Spleen (tissue), 11 donors: ENCODE measurements around the gene DST. TPM values are rescaled to one million over a fixed set of nuclear protein-coding genes. Genes with fewer than 3 reads are reported as not detected.

Source experiments
- DNase-seq: peaks from one replicate; pipeline ENCODE4 v3.0.0-alpha.2; 2020
- H3K27ac ChIP-seq, 8 donors: fragments of 200-600 bp; sonication (generic) in 7 of 8; 1 replicate in 4 of 8; 2 replicates in 4 of 8; pipeline versions ENCODE4 v1.5.0 to v1.8.0; 2016 to 2021; ENCODE audit warnings: inconsistent platforms in 4 of 8, mild to moderate bottlenecking in 4 of 8, moderate library complexity in 1 of 8
- H3K27me3 ChIP-seq, 7 donors: fragments of 200-600 bp; sonication (generic) in 6 of 7; replicated peaks in 1 of 7; 1 replicate in 4 of 7; 2 replicates in 3 of 7; pipeline versions ENCODE4 v1.5.0 to v1.8.0; 2016 to 2021; ENCODE audit warnings: inconsistent platforms in 3 of 7, mild to moderate bottlenecking in 1 of 7
- H3K36me3 ChIP-seq, 6 donors: fragments of 200-600 bp; sonication (generic) in 5 of 6; 1 replicate in 4 of 6; 2 replicates in 2 of 6; pipeline versions ENCODE4 v1.5.0 to v1.8.0; 2016 to 2021; ENCODE audit warnings: inconsistent platforms in 2 of 6
- H3K4me1 ChIP-seq, 6 donors: fragments of 200-600 bp; sonication (generic) in 5 of 6; 1 replicate in 3 of 6; 2 replicates in 3 of 6; pipeline versions ENCODE4 v1.5.0 to v1.8.0; 2016 to 2021; ENCODE audit warnings: inconsistent platforms in 3 of 6
- H3K4me3 ChIP-seq, 8 donors: fragments of 200-600 bp; sonication (generic) in 7 of 8; 1 replicate in 4 of 8; 2 replicates in 4 of 8; pipeline versions ENCODE4 v1.5.0 to v1.8.0; 2016 to 2021; ENCODE audit warnings: inconsistent platforms in 4 of 8, mild to moderate bottlenecking in 4 of 8, moderate library complexity in 2 of 8
- H3K9me3 ChIP-seq, 8 donors: fragments of 200-600 bp; sonication (generic) in 7 of 8; 1 replicate in 4 of 8; 2 replicates in 4 of 8; pipeline versions ENCODE4 v1.5.0 to v1.8.0; 2016 to 2021; ENCODE audit warnings: inconsistent platforms in 4 of 8
- POLR2A ChIP-seq, 3 donors: fragments of 450-650 bp; IDR thresholded peaks; one replicate each; pipeline ENCODE4 v1.5.1; 2017; ENCODE audit warnings: antibody characterized with exemption in 3 of 3, mild to moderate bottlenecking in 1 of 3
- POLR2AphosphoS5 ChIP-seq, 3 donors: sonication (generic); formaldehyde crosslinking; IDR thresholded peaks; one replicate each; pipeline ENCODE4 v1.5.1; 2017; ENCODE audit warnings: antibody characterized with exemption in 3 of 3
- WGBS, 5 donors: extraction: QIAGEN DNeasy Blood & Tissue Kit in 3 of 5; methylation state at CpG; one replicate each; pipeline versions ENCODE4 v1.1.5 to v1.1.7; 2013 to 2018; 5-methylcytosine and 5-hydroxymethylcytosine counted together
- intact Hi-C: fragments of 100-400 bp; cut with DNase I; formaldehyde crosslinking; loops from one replicate; pipeline ENCODE4 v1.15.0; 2023; ENCODE audit warnings: low total_unique reads
- polyA plus RNA-seq, 3 donors: library from polyadenylated mRNA; stranded (reverse); fragments of 200-250 nt; gene quantifications; one replicate each; pipeline ENCODE4 v1.2.1, GENCODE V29; 2013
- total RNA-seq, 7 donors: library from RNA; depleted of rRNA in 3 of 7; stranded (reverse); fragments of >200 nt in 3 of 7; fragmentation: NEBNext Ultra II Directional in 4 of 7; extraction: Animal tissue kit (Norgen Biotek cat#: 25700) in 4 of 7; gene quantifications; one replicate each; pipeline versions ENCODE4 v1.1.0 to v1.2.1, GENCODE V29; 2016 to 2021
- TF ChIP-seq, protein P1 (sequence below), 11 experiments: fragments of 200-600 bp in 7 of 11; fragments of 450-650 bp in 4 of 11; sonication (generic) in 4 of 11; IDR thresholded peaks in 8 of 11; conservative IDR thresholded peaks in 3 of 11; 1 replicate in 7 of 11; 2 replicates in 4 of 11; pipeline versions ENCODE4 v1.4.0 to v1.8.0; 2016 to 2021; ENCODE audit warnings: antibody characterized with exemption in 11 of 11, inconsistent platforms in 4 of 11, mild to moderate bottlenecking in 1 of 11
- donor health status: healthy with polysubstance abuse.
- donor health status: DM: no; HTN: no; CAD: no; lungs with moderate emphysema.
- donor health status: DM: no; HTN: no; CAD: no.
- donor health status: Bipolar disorder and iron deficiency.
- donor health status: healthy.
- donor health status: DM: no; HTN: no; CAD: no.
- donor health status: DM: yes; HTN: yes; CAD: no.

The DST gene
- total and polyA plus RNA-seq, 10 donors, result 16.5 to 236 (median 156) TPM

- Histone ChIP-seq H3K27me3 (no peaks in the 10 kb centered on the region), H3K4me3 (no peak overlapping the region), H3K36me3 (peaks cover 0 to 53% (median 2%) of the 10 kb centered on the region in 6 donors), H3K27ac (no peak overlapping the region), H3K4me1 (no peaks in the 10 kb centered on the region), H3K9me3 (no peaks in the 10 kb centered on the region)
- WGBS, 5 donors, result 88 to 97% (median 94%) methylated on average over 3 of the region's 3 CpGs
- TF ChIP-seq, protein P1, sequence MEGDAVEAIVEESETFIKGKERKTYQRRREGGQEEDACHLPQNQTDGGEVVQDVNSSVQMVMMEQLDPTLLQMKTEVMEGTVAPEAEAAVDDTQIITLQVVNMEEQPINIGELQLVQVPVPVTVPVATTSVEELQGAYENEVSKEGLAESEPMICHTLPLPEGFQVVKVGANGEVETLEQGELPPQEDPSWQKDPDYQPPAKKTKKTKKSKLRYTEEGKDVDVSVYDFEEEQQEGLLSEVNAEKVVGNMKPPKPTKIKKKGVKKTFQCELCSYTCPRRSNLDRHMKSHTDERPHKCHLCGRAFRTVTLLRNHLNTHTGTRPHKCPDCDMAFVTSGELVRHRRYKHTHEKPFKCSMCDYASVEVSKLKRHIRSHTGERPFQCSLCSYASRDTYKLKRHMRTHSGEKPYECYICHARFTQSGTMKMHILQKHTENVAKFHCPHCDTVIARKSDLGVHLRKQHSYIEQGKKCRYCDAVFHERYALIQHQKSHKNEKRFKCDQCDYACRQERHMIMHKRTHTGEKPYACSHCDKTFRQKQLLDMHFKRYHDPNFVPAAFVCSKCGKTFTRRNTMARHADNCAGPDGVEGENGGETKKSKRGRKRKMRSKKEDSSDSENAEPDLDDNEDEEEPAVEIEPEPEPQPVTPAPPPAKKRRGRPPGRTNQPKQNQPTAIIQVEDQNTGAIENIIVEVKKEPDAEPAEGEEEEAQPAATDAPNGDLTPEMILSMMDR (IDR thresholded peaks at IDR 0.05 in 8 of 11, conservative IDR thresholded peaks at IDR 0.05 in 3 of 11), result no peak
- TF ChIP-seq POLR2AphosphoS5 (IDR thresholded peaks at IDR 0.05), result no peak
- TF ChIP-seq POLR2A (IDR thresholded peaks at IDR 0.05), result no peak
- no peak for DNase-seq
- intact Hi-C loops, result no loop called here
These were observed 156.0 kb downstream of the DST start for GRCh38 chr6:56486681-56487080.

DNA sequence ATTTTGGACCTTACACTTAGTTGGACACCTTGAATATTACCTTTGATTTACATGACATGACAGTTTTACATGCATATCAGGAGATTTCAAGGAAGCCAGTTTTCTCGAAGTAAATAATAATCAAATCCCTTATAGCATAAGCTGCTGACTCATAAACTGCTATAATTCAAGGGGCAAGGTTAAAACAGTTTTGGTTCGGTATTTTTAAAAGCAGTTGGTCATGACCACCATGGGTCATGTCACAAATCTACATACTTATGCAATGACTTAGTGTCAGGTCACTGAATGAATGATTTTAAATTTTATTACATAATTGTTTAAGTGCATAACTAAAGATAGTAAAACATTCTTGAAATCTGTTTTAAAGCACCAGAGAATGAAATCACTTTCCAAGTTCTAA is 158.0 kb downstream of the DST start:
- Histone ChIP-seq H3K9me3 (peaks cover 0 to 2% (median under 1%) of the 10 kb centered on the region in 8 donors), H3K4me3 (no peak overlapping the region), H3K4me1 (no peaks in the 10 kb centered on the region), H3K27ac (no peak overlapping the region), H3K27me3 (no peaks in the 10 kb centered on the region), H3K36me3 (peaks cover 0 to 65% (median 4%) of the 10 kb centered on the region in 6 donors)
- DNase-seq, result no peak
- 79 to 89% (median 83%) methylated on average over 2 of the region's 2 CpGs for WGBS, 5 donors
- TF ChIP-seq, protein P1 (IDR thresholded peaks at IDR 0.05 in 8 of 11, conservative IDR thresholded peaks at IDR 0.05 in 3 of 11), result no peak
- TF ChIP-seq POLR2A (IDR thresholded peaks at IDR 0.05) (no peak), POLR2AphosphoS5 (IDR thresholded peaks at IDR 0.05) (no peak)
- intact Hi-C loops, result no loop called here

DNA sequence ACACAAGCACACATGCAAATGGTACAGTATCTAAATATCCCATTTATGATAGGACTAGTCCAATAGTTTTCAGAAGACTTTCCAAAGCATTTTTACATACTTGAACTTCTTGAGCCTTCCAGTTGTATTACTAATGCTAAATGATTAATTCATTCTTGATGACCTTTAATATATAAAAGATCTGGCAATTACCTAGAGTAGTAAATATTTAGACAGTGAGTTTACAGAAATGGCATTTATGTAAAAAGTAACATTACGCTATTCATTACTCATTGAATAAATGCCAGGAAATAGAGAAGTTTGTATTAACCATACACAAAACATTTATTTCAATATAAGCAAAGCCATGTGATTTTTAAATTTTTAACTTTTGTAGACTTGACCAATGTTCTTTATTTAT is 158.8 kb downstream of the DST start:
- H3K27ac ChIP-seq, result no peak overlapping the region
- H3K4me1 ChIP-seq, result no peaks in the 10 kb centered on the region
- WGBS, 5 donors, result 86 to 97% (median 95%) methylated on average over 1 of the region's 1 CpG
- TF ChIP-seq POLR2AphosphoS5 (IDR thresholded peaks at IDR 0.05), result no peak
- H3K4me3 ChIP-seq, result no peak overlapping the region
- intact Hi-C loops, result no loop called here
- H3K36me3 ChIP-seq, result peaks cover 0 to 67% (median 7%) of the 10 kb centered on the region in 6 donors
- no peak for DNase-seq
- no peaks in the 10 kb centered on the region for H3K27me3 ChIP-seq
- peaks cover 0 to 9% (median 3%) of the 10 kb centered on the region in 8 donors for H3K9me3 ChIP-seq

DNA sequence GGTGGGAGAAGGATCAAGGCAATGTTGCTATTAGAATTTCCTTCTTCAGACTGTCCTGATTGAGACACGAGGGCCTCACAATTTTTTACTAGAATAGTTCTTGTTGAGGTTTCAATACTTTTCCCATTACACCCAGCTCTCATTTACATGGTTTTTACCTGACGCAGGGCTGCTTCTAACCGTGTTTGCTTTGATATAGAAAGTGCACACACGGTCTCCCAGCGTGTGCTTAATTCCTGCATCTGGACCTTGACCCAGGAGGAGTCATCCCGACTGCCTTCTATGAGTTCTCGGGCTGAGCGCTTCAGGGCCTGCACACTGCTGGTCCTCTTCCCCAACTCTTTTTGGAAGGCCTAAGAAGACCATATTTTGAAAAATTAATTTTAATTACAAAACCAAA is 160.2 kb downstream of the DST start:
- H3K27me3 ChIP-seq, result no peaks in the 10 kb centered on the region
- peaks cover 0 to 9% (median 3%) of the 10 kb centered on the region in 8 donors for H3K9me3 ChIP-seq
- intact Hi-C loops, result no loop called here
- peaks cover 0 to 63% (median 7%) of the 10 kb centered on the region in 6 donors for H3K36me3 ChIP-seq
- TF ChIP-seq POLR2AphosphoS5 (IDR thresholded peaks at IDR 0.05), result no peak
- TF ChIP-seq, protein P1 (IDR thresholded peaks at IDR 0.05 in 8 of 11, conservative IDR thresholded peaks at IDR 0.05 in 3 of 11), result no peak
- TF ChIP-seq POLR2A (IDR thresholded peaks at IDR 0.05), result no peak
- WGBS, 5 donors, result 86 to 92% (median 88%) methylated on average over 8 of the region's 8 CpGs
- no peak overlapping the region for H3K27ac ChIP-seq
- H3K4me3 ChIP-seq, result no peak overlapping the region
- H3K4me1 ChIP-seq, result no peaks in the 10 kb centered on the region
- DNase-seq, result no peak

- H3K36me3 ChIP-seq, result peaks cover 0 to 63% (median 5%) of the 10 kb centered on the region in 6 donors
- no peak overlapping the region for H3K27ac ChIP-seq
- DNase-seq, result no peak
- H3K27me3 ChIP-seq, result no peaks in the 10 kb centered on the region
- H3K4me3 ChIP-seq, result no peak overlapping the region
- WGBS, 5 donors, result 84 to 93% (median 89%) methylated on average over 5 of the region's 5 CpGs
- TF ChIP-seq, protein P1 (IDR thresholded peaks at IDR 0.05 in 8 of 11, conservative IDR thresholded peaks at IDR 0.05 in 3 of 11), result no peak
- TF ChIP-seq POLR2AphosphoS5 (IDR thresholded peaks at IDR 0.05) (no peak), POLR2A (IDR thresholded peaks at IDR 0.05) (no peak)
- intact Hi-C loops, result no loop called here
- no peaks in the 10 kb centered on the region for H3K4me1 ChIP-seq
- peaks cover 0 to 9% (median 3%) of the 10 kb centered on the region in 8 donors for H3K9me3 ChIP-seq
These were observed 160.7 kb downstream of the DST start for GRCh38 chr6:56481957-56482356.
